Natural killer cell treated with Interleukin-12 subunit alpha and Interleukin-12 subunit beta and Interleukin-15 and Interleukin-18, amount 100 ng/mL, for 72 hours (primary cell): ENCODE data around the gene IRS1. TPM values are rescaled to one million over a fixed set of nuclear protein-coding genes. Genes with fewer than 3 reads are reported as not detected.
A peak's percentile ranks its signal among the peaks of the same experiment; 100 is the strongest.

Experiments
- ATAC-seq, 2 donors: fragments of 150-1000 bp; cut with Tn5 transposase in 1 of 2; sonication (Bioruptor Pico), chemical (Tn5 transposase) in 1 of 2; 2 replicates each; pipeline ENCODE4 v1.10.0; 2021
- DNase-seq: peaks from one replicate; pipeline ENCODE4 v3.0.0; 2022; ENCODE audit warnings: low spot score
- H3K27ac Mint-ChIP-seq, 2 donors: 1 replicate in 1 of 2; 2 replicates in 1 of 2; pipeline ENCODE4 v1.8.0; 2022; ENCODE audit warnings: mixed read lengths in 2 of 2, mild to moderate bottlenecking in 1 of 2, moderate library complexity in 1 of 2
- H3K27me3 Mint-ChIP-seq, 2 donors: 1 replicate in 1 of 2; 2 replicates in 1 of 2; pipeline ENCODE4 v1.8.0; 2022; ENCODE audit warnings: mixed read lengths in 2 of 2
- H3K36me3 Mint-ChIP-seq: one replicate; pipeline ENCODE4 v1.8.0; 2022; ENCODE audit warnings: mixed read lengths
- H3K4me1 Mint-ChIP-seq, 2 donors: 1 replicate in 1 of 2; 2 replicates in 1 of 2; pipeline ENCODE4 v1.8.0; 2022; ENCODE audit warnings: low read depth in 2 of 2, mixed read lengths in 2 of 2, mild to moderate bottlenecking in 1 of 2
- H3K4me3 Mint-ChIP-seq: one replicate; pipeline ENCODE4 v1.8.0; 2022; ENCODE audit warnings: mixed read lengths
- H3K9me3 Mint-ChIP-seq: 2 replicates; pipeline ENCODE4 v1.8.0; 2022; ENCODE audit warnings: mixed read lengths
- total RNA-seq, 2 donors: library from RNA; stranded (reverse); gene quantifications; one replicate each; pipeline ENCODE4 v1.2.3, GENCODE V29; 2022

The IRS1 gene
- total RNA-seq, 2 donors from 2014 or later = 0.21 to 0.39 TPM

DNA sequence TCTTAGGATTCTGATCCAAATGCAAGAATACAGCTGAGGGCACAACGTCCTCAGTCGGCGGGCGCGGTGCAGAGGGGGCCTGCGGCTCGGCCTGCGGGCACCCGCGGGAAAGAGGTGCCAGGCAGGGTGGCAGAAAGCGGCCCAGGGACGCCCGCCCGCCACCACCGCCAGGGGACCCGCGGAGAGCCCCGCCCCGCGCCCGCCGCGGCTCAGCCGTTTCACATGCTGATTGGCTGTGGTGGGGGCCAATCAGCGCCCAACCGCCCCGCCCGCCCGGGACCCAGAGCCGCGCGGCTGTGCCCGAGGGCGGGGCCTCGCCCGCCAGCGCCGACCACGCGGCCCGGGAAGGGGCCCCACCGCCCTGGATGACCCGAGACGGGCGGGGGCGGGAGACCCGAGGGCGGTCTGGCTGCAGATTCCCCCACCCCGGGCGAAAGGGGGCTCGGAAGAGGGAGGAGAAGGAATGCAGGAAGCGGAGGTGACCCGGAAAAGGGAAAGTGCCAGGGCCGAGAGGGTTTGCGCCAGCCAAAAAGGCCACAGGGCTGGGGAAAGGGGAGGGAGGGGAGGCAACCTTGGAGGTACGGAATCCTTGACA, 8.0 kb downstream of the IRS1 start:
- Mint-ChIP-seq H3K9me3 (no peaks in the 10 kb centered on the region), H3K27me3 (peaks cover 12 to 22% of the 10 kb centered on the region in 2 donors), H3K4me3 (peak overlapping the region; percentile 93), H3K4me1 (peaks cover 9 to 10% of the 10 kb centered on the region in 2 donors), H3K27ac (peak overlapping the region; percentile 71 to 87), H3K36me3 (no peaks in the 10 kb centered on the region)
- ATAC-seq (peak; percentile 99), DNase-seq (peak; percentile 94)

DNA sequence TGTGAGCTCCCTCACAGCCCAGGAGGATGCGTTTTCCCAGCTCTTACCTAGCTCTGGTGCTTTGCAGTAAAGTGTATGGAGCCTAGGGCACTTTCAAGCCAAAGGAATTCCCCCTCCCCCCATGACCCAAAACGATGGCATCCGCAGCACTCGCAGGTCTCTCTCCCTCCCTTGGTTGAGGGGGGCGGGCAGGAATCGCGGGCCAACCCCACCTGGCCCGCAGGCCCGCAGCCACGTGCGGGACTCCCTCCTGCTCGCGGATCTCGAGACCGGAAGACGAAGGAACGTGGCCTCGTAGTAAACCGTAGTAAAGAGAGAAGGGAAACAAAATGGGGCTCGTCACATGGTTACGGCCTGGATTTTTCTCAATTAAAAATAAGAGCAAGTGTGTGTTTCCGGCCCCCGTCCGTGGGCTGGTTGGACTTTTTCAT, 8.5 kb downstream of the IRS1 start:
- ATAC-seq = peak; percentile 49 to 60
- Mint-ChIP-seq H3K36me3 (no peaks in the 10 kb centered on the region), H3K4me3 (peak overlapping the region; percentile 93), H3K4me1 (peaks cover 9 to 10% of the 10 kb centered on the region in 2 donors), H3K9me3 (no peaks in the 10 kb centered on the region), H3K27ac (peak overlapping the region; percentile 71 to 87), H3K27me3 (peaks cover 9 to 27% of the 10 kb centered on the region in 2 donors)
- no peak for DNase-seq

DNA sequence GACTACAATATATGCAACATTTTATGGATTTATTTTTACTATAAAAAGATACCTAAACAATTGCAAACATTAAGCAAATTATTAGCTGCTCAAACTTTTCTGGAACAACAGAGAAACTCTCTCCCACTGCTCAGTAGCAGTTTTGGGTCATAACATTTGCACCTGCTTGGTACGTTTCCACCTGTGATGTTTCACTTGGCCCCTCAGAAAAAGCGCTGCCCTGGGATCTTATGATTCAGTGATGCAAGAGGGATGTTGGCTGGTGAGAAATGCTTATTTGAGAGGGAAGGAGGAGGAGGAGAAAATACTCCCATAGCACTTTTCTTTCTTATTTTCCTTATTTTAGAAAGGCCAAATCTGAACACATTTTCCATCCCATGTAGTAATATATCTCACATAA, 9.2 kb downstream of the IRS1 start:
- no peaks in the 10 kb centered on the region for H3K9me3 Mint-ChIP-seq
- no peak overlapping the region for H3K27ac Mint-ChIP-seq
- peaks cover 9 to 10% of the 10 kb centered on the region in 2 donors for H3K4me1 Mint-ChIP-seq
- peaks cover 8 to 29% of the 10 kb centered on the region in 2 donors for H3K27me3 Mint-ChIP-seq
- DNase-seq (no peak), ATAC-seq (no peak)
- H3K4me3 Mint-ChIP-seq = peak overlapping the region; percentile 93
- no peaks in the 10 kb centered on the region for H3K36me3 Mint-ChIP-seq

DNA sequence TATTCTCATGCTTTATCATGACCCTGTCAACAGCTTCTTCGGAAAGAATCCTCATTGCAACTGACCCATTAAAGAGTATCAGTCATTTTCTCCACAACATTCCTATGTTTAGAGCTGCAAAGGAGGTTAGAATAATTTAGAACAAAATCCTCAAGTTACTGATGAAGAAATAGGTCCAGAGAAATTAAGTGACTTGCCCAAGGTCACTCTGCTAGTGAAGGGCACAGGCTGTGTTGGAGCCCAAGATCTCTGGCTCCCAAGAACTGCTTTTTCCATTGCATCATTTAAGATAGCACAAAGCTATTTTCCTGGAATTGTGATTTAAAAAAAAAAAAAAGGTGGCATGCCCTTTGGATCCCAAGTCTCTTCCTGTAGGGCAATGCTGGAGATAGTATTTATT, 9.6 kb downstream of the IRS1 start:
- Mint-ChIP-seq H3K4me1 (peaks cover 9 to 10% of the 10 kb centered on the region in 2 donors), H3K4me3 (no peak overlapping the region), H3K27ac (peak overlapping the region in 1 of 2 donors; percentile 44), H3K9me3 (no peaks in the 10 kb centered on the region), H3K27me3 (peaks cover 8 to 29% of the 10 kb centered on the region in 2 donors), H3K36me3 (no peaks in the 10 kb centered on the region)
- no peak for ATAC-seq
- no peak for DNase-seq

DNA sequence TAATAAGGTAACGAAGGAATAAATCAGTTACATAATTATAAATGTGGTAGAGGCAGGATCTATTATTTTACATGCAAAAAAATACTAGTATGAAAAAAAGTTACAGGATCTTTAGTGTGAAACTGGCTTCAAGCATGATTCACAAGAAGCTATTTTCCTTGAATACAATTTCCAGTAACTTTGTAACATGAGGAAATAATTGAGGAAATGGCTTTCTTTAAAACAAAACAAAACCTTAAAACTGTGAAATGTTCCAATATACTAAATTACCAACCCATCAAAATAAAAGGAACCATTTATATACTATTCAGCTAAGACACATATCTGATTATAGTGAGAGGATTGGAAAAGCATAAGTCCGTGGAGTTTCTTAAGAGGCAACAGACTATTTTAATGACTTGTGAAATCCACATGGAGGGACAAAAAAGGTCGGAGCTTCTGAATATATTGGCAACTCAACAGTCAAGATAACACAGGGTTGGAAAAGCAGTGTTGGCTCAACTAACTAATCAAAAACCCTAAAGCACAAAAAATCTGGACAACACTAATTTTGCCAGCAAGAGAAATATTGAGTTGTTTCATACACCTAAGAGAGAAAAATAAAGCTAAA, 10.6 kb downstream of the IRS1 start:
- DNase-seq = no peak
- H3K9me3 Mint-ChIP-seq = no peaks in the 10 kb centered on the region

DNA sequence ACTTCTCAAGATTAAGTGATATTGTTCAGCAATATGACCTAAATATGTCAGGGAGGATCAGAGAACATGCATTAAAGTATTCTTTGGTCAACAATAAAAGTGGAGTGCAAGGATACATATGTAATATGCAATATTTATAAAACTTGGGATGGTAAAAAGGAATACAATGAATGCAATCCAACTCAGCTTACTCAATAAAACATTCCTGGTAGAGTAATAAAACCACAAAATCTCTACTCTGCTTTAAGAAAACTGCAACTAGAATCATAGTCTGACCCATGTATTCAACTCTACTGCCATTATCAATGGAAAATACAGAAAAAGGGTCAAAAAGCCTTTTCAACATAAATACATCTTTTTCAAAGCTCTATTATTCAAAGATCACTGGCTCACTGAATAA, 11.6 kb downstream of the IRS1 start:
- ATAC-seq (no peak), DNase-seq (no peak)
- H3K36me3 Mint-ChIP-seq = no peaks in the 10 kb centered on the region
- H3K4me1 Mint-ChIP-seq = peaks cover 9 to 10% of the 10 kb centered on the region in 2 donors
- no peak overlapping the region for H3K4me3 Mint-ChIP-seq
- no peak overlapping the region for H3K27ac Mint-ChIP-seq
- H3K27me3 Mint-ChIP-seq = peaks cover 15 to 34% of the 10 kb centered on the region in 2 donors
- H3K9me3 Mint-ChIP-seq = no peaks in the 10 kb centered on the region

More for the DNA sequence above, 10.6 kb downstream of the IRS1 start:
- Mint-ChIP-seq H3K27ac (peak overlapping the region in 1 of 2 donors; percentile 44), H3K27me3 (peaks cover 8 to 25% of the 10 kb centered on the region in 2 donors), H3K4me3 (peak overlapping the region; percentile 7), H3K4me1 (peaks cover 9 to 10% of the 10 kb centered on the region in 2 donors), H3K36me3 (no peaks in the 10 kb centered on the region)
- no peak for ATAC-seq

DNA sequence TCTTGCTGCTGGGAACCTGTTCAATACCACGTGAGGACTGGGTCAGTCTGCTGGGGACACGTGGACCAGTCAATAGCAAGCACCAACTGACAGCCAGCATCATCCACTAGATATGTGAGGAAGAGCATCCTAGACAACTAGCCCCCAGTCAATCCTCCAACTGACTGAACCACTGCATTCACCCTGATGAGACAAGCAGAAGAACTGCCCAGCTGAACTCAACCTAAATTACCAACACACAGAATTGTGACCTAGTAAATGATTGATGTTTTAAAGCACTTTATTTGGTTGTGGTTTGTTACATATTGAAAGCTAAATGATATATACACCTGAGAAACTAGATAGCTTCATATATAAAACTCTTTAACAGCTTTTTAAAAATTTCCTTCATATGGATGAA, 15.7 kb downstream of the IRS1 start:
- H3K27me3 Mint-ChIP-seq = peaks cover 24 to 32% of the 10 kb centered on the region in 2 donors
- no peaks in the 10 kb centered on the region for H3K9me3 Mint-ChIP-seq
- DNase-seq (no peak), ATAC-seq (no peak)
- H3K4me3 Mint-ChIP-seq = no peak overlapping the region
- no peaks in the 10 kb centered on the region for H3K4me1 Mint-ChIP-seq
- H3K27ac Mint-ChIP-seq = no peak overlapping the region
- H3K36me3 Mint-ChIP-seq = no peaks in the 10 kb centered on the region

DNA sequence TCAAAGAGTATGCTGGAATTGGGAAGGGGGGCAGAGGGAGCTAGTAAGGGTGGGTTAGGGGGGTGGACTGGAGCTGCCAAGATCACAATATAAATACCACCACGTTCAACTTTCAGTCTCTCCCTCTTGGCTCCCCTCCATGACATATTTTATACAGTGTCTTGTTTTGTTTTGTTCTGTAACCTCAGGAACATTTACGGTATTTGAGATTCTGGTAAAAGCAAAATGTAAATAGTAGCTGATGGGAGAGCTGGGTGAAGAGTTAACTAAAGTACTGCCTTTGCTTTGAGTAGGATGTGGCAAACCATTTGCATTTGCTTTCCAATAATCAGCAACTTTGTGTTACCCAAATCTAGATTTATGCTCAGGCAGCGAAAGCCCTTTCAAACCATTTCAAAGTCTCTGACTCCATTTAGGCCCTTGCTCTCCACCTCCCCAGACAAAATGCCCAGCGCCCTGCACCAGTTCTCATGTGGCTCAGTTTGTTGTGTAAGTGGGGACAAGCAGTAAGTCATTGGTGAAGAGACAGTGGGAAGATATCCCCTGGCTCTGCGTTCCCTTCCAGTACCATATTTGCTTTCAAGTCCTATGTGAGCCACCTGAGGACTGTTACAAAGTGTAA, 17.4 kb downstream of the IRS1 start:
- no peaks in the 10 kb centered on the region for H3K4me1 Mint-ChIP-seq
- no peak overlapping the region for H3K27ac Mint-ChIP-seq
- no peak for DNase-seq
- no peak overlapping the region for H3K4me3 Mint-ChIP-seq
- ATAC-seq = no peak
- H3K36me3 Mint-ChIP-seq = no peaks in the 10 kb centered on the region
- peaks cover 29 to 42% of the 10 kb centered on the region in 2 donors for H3K27me3 Mint-ChIP-seq
- H3K9me3 Mint-ChIP-seq = no peaks in the 10 kb centered on the region

DNA sequence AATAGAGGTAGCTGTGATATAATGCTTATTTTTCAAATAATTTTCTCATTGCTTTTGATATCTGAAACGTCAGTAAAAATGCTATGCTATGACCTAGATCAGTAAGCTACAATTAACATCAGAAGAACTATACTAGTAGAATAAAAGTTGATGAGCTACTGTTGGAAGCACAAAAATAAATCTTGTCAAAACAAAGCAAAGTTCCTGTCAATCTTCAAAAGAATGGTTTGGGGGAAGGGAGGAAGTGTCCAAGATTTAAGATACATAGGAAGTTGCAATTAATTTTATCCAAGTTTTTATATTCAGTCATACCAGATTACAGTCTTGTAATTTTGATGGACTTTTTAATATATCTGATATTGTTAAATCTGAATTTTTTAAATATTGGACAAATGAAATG, 19.2 kb downstream of the IRS1 start:
- Mint-ChIP-seq H3K36me3 (no peaks in the 10 kb centered on the region), H3K9me3 (no peaks in the 10 kb centered on the region), H3K27me3 (peaks cover 31 to 40% of the 10 kb centered on the region in 2 donors), H3K4me1 (no peaks in the 10 kb centered on the region), H3K27ac (no peak overlapping the region), H3K4me3 (no peak overlapping the region)
- ATAC-seq = no peak
- DNase-seq = no peak

DNA sequence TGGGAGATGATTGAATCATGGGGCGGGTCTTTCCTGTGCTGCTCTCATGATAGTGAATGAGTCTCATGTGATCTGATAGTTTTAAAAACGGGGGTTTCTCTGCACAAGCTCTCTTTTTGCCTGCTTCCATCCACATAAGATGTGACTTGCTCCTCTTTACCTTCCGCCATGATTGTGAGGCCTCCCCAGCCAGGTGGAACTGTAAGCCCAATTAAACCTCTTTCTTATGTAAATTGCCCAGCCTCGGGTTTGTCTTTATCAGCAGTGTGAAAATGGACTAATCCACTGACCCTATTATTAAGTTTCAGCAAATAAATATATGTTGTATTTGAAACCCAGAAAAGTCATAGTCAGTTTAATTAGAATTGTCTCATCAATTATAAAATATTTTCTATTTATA, 22.0 kb downstream of the IRS1 start:
- no peak overlapping the region for H3K4me3 Mint-ChIP-seq
- H3K36me3 Mint-ChIP-seq = peaks cover 13% of the 10 kb centered on the region
- peaks cover 34 to 45% of the 10 kb centered on the region in 2 donors for H3K27me3 Mint-ChIP-seq
- peaks cover 7% of the 10 kb centered on the region for H3K9me3 Mint-ChIP-seq
- ATAC-seq = no peak
- peaks cover 6 to 8% of the 10 kb centered on the region in 2 donors for H3K4me1 Mint-ChIP-seq
- H3K27ac Mint-ChIP-seq = no peak overlapping the region
- DNase-seq = no peak

DNA sequence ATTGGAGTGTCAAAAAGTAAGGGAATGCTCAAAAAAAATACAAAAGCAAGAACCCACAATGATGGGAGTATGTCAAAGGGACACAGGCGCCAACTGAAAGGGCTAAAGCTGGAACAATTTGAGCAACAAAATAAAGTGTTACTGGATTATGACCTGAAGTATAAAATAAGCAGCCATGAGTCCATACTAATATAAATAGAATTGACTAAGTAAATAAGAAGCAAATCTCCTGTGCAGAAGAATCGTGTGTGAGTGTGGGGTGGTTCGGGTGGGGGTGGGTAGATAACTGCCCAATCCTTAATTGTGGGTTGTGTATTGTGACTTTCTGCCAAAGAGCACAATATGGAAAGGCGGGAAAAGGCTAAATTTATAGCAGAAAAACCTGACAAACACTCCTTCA, 23.5 kb downstream of the IRS1 start:
- no peak for DNase-seq
- Mint-ChIP-seq H3K4me1 (peaks cover 10 to 14% of the 10 kb centered on the region in 2 donors), H3K4me3 (no peak overlapping the region)

DNA sequence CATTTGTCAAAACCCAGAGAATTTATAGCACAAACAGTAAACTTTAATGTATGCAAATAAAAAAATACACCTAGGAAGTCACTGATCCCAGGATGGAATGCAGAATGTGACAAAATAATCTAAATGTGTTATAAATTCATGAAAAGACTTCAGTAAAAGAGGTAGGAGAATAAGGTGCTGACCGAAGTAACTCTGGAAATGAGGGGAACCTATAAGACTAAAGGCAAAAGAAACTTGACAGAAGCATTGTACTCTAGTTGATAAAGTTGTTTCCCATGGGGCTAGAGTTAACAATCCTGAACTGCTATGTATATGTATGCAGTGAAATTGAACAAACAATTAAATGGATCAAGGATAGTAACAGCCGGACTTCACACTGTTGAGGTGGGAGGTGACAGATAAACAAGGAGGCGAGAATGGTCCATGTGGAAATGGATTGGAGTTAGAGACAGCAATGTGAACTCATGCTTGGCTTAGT, 24.5 kb downstream of the IRS1 start:
- no peak overlapping the region for H3K4me3 Mint-ChIP-seq
- ATAC-seq = no peak
- peaks cover 29 to 56% of the 10 kb centered on the region in 2 donors for H3K27me3 Mint-ChIP-seq
- H3K9me3 Mint-ChIP-seq = peaks cover 7% of the 10 kb centered on the region
- peaks cover 13% of the 10 kb centered on the region for H3K36me3 Mint-ChIP-seq
- H3K4me1 Mint-ChIP-seq = peaks cover 10 to 14% of the 10 kb centered on the region in 2 donors
- DNase-seq = no peak
- H3K27ac Mint-ChIP-seq = no peak overlapping the region

More for the DNA sequence above, 23.5 kb downstream of the IRS1 start:
- peaks cover 7% of the 10 kb centered on the region for H3K9me3 Mint-ChIP-seq
- H3K27me3 Mint-ChIP-seq = peaks cover 31 to 47% of the 10 kb centered on the region in 2 donors
- no peak overlapping the region for H3K27ac Mint-ChIP-seq
- H3K36me3 Mint-ChIP-seq = peaks cover 13% of the 10 kb centered on the region
- no peak for ATAC-seq

DNA sequence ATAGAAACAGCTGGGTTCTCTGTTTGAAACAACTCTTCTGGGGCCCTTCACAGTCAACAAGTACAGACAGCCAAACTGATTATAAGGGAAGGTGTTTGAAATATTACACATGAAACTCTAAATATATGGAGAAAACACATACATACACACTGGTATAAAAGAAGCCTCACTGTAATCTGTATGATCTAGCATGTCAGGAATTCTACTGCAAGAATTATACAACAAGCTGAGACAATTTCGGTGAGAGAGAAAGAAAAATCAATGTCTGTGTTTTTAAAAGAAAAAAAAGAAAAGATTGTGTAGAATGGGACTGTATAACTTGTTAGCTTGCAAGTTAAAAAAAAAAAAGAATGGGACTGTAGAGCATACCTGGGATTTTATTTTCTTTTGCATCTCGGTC, 26.3 kb downstream of the IRS1 start:
- H3K9me3 Mint-ChIP-seq = peaks cover 7% of the 10 kb centered on the region
- H3K36me3 Mint-ChIP-seq = peaks cover 13% of the 10 kb centered on the region
- peaks cover 19 to 46% of the 10 kb centered on the region in 2 donors for H3K27me3 Mint-ChIP-seq
- H3K27ac Mint-ChIP-seq = no peak overlapping the region
- no peak overlapping the region for H3K4me3 Mint-ChIP-seq
- H3K4me1 Mint-ChIP-seq = peaks cover 10 to 14% of the 10 kb centered on the region in 2 donors
- ATAC-seq (no peak), DNase-seq (no peak)
